Spleen (tissue), 7 donors: ENCODE results near the gene EPHB1.

ENCODE experiments used
- CTCF ChIP-seq, 11 experiments: fragments of 200-600 bp in 7 of 11; fragments of 450-650 bp in 4 of 11; sonication (generic) in 4 of 11; IDR thresholded peaks in 8 of 11; conservative IDR thresholded peaks in 3 of 11; 1 replicate in 7 of 11; 2 replicates in 4 of 11; pipeline versions ENCODE4 v1.4.0 to v1.8.0; 2016 to 2021; ENCODE audit warnings: antibody characterized with exemption in 11 of 11, inconsistent platforms in 4 of 11, mild to moderate bottlenecking in 1 of 11
- POLR2A ChIP-seq, 3 donors: fragments of 450-650 bp; IDR thresholded peaks; one replicate each; pipeline ENCODE4 v1.5.1; 2017; ENCODE audit warnings: antibody characterized with exemption in 3 of 3, mild to moderate bottlenecking in 1 of 3
- donor health status: DM: no; HTN: no; CAD: no; lungs with moderate emphysema.
- donor health status: DM: no; HTN: no; CAD: no.
- donor health status: DM: no; HTN: no; CAD: no.

DNA sequence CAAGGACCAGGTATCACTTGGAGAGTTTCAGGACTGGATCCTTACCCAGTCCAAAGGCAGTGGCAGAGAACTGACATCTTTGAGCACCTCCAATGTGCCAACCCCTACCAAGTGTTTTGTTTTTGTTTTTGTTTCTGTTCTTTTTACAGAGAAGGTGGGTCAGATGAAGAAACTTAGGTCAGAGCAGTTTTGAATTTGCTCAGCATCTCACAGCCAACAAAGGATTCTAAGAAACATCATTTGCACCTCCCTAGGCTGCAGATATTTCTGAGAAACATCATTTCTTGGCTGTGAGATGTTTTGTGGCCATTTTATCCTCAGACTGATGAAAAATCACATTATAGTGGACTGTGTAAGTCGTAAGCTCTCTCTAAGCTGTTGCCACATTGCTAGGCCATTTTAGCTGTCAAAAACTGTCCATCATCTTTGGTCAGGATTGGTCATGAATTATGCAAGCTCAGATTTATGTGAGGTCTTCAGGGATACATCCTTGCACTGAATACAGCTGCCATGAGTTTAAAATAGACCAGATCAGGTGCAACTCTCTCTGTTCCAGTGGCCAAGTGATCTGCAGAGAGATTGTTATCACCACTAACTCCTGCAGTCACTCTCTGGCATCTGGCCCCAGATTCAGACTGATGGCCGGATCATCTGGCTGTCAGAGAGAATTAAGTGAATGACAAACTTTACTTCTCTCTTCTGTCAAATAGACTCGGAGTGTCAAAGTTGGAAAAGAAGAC lies 341.5 kb downstream of the EPHB1 start:
- TF ChIP-seq POLR2A (IDR thresholded peaks at IDR 0.05) (no peak), CTCF (IDR thresholded peaks at IDR 0.05 in 8 of 11, conservative IDR thresholded peaks at IDR 0.05 in 3 of 11) (no peak)
